ENCODE data around the gene ZNF778. TPM values are rescaled to one million over a fixed set of nuclear protein-coding genes. Genes with fewer than 3 reads are reported as not detected.

The ZNF778 gene
- total and polyA plus RNA-seq, 2 of the 8 experiments (the other 6 are each of a cell fraction or from before 2014, with no cell fraction given), result 9.5 to 21.9 TPM

DNA sequence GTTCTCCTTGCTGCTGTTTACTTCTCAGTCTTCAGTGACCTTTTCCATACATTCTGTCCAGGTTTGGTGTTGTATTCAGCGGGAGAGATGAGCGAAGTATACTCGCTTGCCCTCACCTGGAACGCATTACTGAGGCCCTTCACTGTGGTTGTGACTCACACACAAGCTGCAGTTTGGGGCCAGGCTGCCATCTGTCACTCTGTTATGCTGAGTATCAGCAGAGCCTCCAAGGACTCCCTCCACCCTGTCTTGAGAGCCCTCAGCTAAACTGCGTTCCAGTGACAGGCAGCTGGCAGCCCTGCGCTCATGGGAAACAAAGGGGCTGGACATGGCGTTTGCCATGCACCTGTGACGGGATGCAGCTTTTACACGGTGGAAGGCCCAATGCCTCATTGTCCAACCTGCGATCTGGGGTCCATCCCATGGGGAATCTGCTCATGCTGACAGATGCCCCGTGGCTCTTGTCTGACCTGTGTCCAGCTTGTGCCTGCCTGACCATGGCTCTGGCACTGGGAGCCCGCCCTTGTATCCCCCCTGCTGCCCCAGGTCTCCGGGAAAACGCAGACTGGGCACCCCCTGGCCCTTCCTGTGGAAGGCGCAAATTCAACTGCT lies 6.5 kb upstream of the ZNF778 start:
- H3K9ac ChIP-seq (replicated peaks in 1 of 4; ENCODE audit: extremely low read depth in 1 of 4, low read depth in 3 of 4, low read length in 3 of 4), result no peak overlapping the region
- no peak overlapping the region for H2BK5ac ChIP-seq (ENCODE audit: low read depth, low read length)
- no peak overlapping the region for H2AK5ac ChIP-seq (ENCODE audit: low read depth, low read length)
- ChIA-PET CTCF (ENCODE audit: partially characterized antibody) (interaction anchor here (0.6 to 1.4 kb wide), 5 partner anchors 12 to 472 kb away, joined by 3 to 4 read pairs (median 3); no protein-coding TSS in a partner anchor), POLR2A (ENCODE audit: partially characterized antibody) (interaction anchor here (0.5 to 1.3 kb wide), 2 partner anchors 51 to 739 kb away, joined by 3 read pairs; no protein-coding TSS in a partner anchor)
- WGBS, 2 experiments (ENCODE audit: extremely low coverage in 1 of 2, insufficient coverage in 1 of 2, insufficient read length in 1 of 2, insufficient replicate concordance in 2 of 2, low coverage in 1 of 2, low lambda C conversion rate in 2 of 2, missing lambda C conversion rate in 1 of 2), result 80% methylated on average over 14 of the region's 15 CpGs; no CpG with 5 or more reads in 1 of the 2 experiments
- no peak overlapping the region for H2AFZ ChIP-seq (ENCODE audit: low read length)
- no peaks in the 10 kb centered on the region for H3K27me3 ChIP-seq (replicated peaks in 1 of 4; ENCODE audit: control insufficient read depth in 3 of 4, extremely low read depth in 1 of 4, insufficient read depth in 3 of 4, low read length in 3 of 4)
- H3K9me3 ChIP-seq (ENCODE audit: insufficient read depth in 2 of 2, low read depth in 1 of 2, low read length in 1 of 2), result no peaks in the 10 kb centered on the region
- H2BK12ac ChIP-seq (ENCODE audit: low read depth, low read length), result no peak overlapping the region
- no peak overlapping the region for H3K4ac ChIP-seq (replicated peaks; ENCODE audit: insufficient read length, low read depth, low read length)
- peaks cover 0 to 4% of the 10 kb centered on the region in 2 experiments for H4K20me1 ChIP-seq (replicated peaks in 1 of 2; ENCODE audit: control insufficient read depth in 1 of 2, insufficient read depth in 2 of 2, low read length in 2 of 2)
- no peaks in the 10 kb centered on the region for H3K79me2 ChIP-seq (ENCODE audit: control insufficient read depth in 1 of 2, insufficient read depth in 2 of 2, low read length in 2 of 2)
- no peaks in the 10 kb centered on the region for H3K79me1 ChIP-seq (ENCODE audit: low read depth, low read length)
- no peak overlapping the region for H4K5ac ChIP-seq (ENCODE audit: insufficient read length, low read depth, low read length)
- no peak overlapping the region for H2BK20ac ChIP-seq (ENCODE audit: low read length)
- no peak overlapping the region for H3K56ac ChIP-seq (replicated peaks; ENCODE audit: insufficient read length, low read depth, low read length)
- no peaks in the 10 kb centered on the region for H3K4me1 ChIP-seq (replicated peaks in 1 of 4; ENCODE audit: control insufficient read depth in 3 of 4, insufficient read depth in 4 of 4, low read length in 3 of 4)
- no peak overlapping the region; the same call in 1 of the 2 replicates for H4K8ac ChIP-seq (ENCODE audit: extremely low read depth, insufficient read depth, low read length)
- no peak for FAIRE-seq
- H3K14ac ChIP-seq (ENCODE audit: insufficient read length), result no peak overlapping the region
- no peak overlapping the region for H3K4me2 ChIP-seq (ENCODE audit: insufficient read depth in 1 of 2, low read depth in 2 of 2, low read length in 2 of 2)
- H3K23me2 ChIP-seq (ENCODE audit: low read depth, low read length), result no peaks in the 10 kb centered on the region
- H2BK15ac ChIP-seq (ENCODE audit: low read length), result no peak overlapping the region
- H2BK120ac ChIP-seq (replicated peaks; ENCODE audit: low read depth, low read length), result no peak overlapping the region
- H3K36me3 ChIP-seq (ENCODE audit: control insufficient read depth in 2 of 4, insufficient read depth in 4 of 4, low read length in 3 of 4), result no peaks in the 10 kb centered on the region
- H3K18ac ChIP-seq (ENCODE audit: extremely low read depth, low read length), result no peak overlapping the region
- H3K23ac ChIP-seq (ENCODE audit: insufficient read length), result no peak overlapping the region
- no peak overlapping the region for H3K4me3 ChIP-seq (ENCODE audit: extremely low read depth in 1 of 4, insufficient read depth in 2 of 4, low read depth in 3 of 4, low read length in 4 of 4)
- H4K91ac ChIP-seq (replicated peaks; ENCODE audit: insufficient read length, low read length), result no peak overlapping the region
- no peak overlapping the region for H3K27ac ChIP-seq (ENCODE audit: low read depth, low read length)
- no peak for DNase-seq (ENCODE audit: low read depth in 1 of 2, low spot score in 2 of 2)
- TF ChIP-seq SIN3A (conservative IDR thresholded peaks at IDR 0.05 in 1 of 2, IDR thresholded peaks at IDR 0.05 in 1 of 2; ENCODE audit: low read depth in 1 of 2, low read length in 2 of 2) (no peak), CBX5 (IDR thresholded peaks at IDR 0.05; ENCODE audit: low read depth, low read length) (no peak), JUN (IDR thresholded peaks at IDR 0.05; ENCODE audit: low read depth, low read length) (no peak), SP1 (IDR thresholded peaks at IDR 0.05; ENCODE audit: low read depth, low read length) (no peak), SP2 (IDR thresholded peaks at IDR 0.05; ENCODE audit: low read length) (no peak), KDM5A (IDR thresholded peaks at IDR 0.05; ENCODE audit: low read length) (no peak), EP300 (IDR thresholded peaks at IDR 0.05; ENCODE audit: borderline replicate concordance in 1 of 2, low read depth in 2 of 2, low read length in 2 of 2) (no peak)
- TF ChIP-seq, protein P1, sequence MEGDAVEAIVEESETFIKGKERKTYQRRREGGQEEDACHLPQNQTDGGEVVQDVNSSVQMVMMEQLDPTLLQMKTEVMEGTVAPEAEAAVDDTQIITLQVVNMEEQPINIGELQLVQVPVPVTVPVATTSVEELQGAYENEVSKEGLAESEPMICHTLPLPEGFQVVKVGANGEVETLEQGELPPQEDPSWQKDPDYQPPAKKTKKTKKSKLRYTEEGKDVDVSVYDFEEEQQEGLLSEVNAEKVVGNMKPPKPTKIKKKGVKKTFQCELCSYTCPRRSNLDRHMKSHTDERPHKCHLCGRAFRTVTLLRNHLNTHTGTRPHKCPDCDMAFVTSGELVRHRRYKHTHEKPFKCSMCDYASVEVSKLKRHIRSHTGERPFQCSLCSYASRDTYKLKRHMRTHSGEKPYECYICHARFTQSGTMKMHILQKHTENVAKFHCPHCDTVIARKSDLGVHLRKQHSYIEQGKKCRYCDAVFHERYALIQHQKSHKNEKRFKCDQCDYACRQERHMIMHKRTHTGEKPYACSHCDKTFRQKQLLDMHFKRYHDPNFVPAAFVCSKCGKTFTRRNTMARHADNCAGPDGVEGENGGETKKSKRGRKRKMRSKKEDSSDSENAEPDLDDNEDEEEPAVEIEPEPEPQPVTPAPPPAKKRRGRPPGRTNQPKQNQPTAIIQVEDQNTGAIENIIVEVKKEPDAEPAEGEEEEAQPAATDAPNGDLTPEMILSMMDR (IDR thresholded peaks at IDR 0.05; ENCODE audit: control extremely low read depth in 1 of 3, insufficient read depth in 1 of 3, low read depth in 1 of 3, low read length in 3 of 3), result no peak
- TF ChIP-seq, protein P2, sequence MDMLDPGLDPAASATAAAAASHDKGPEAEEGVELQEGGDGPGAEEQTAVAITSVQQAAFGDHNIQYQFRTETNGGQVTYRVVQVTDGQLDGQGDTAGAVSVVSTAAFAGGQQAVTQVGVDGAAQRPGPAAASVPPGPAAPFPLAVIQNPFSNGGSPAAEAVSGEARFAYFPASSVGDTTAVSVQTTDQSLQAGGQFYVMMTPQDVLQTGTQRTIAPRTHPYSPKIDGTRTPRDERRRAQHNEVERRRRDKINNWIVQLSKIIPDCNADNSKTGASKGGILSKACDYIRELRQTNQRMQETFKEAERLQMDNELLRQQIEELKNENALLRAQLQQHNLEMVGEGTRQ (IDR thresholded peaks at IDR 0.05; ENCODE audit: low read length), result no peak
